ENCODE data around the gene IQUB. TPM values are rescaled to one million over a fixed set of nuclear protein-coding genes. Genes with fewer than 3 reads are reported as not detected.
"Not testable (repeated sequence)": the region's sequence is repeated elsewhere in the genome, so short reads cannot be mapped to it uniquely, and the experiment has no call there.

The IQUB gene
- total RNA-seq, 1 experiment from 2014 or later = 0.77 TPM

GRCh38 chr7:123528265-123528664, 6.1 kb downstream of the IQUB start (continued):
- TF ChIP-seq STAT6 (CRISPR knock-in tag; conservative IDR thresholded peaks at IDR 0.05; ENCODE audit: low read depth) (no peak), ZNF263 (CRISPR knock-in tag; IDR thresholded peaks at IDR 0.05; ENCODE audit: low read depth) (no peak), CBFB (CRISPR knock-in tag; IDR thresholded peaks at IDR 0.05; ENCODE audit: low read depth) (no peak), ELF4 (CRISPR knock-in tag; IDR thresholded peaks at IDR 0.05; ENCODE audit: low read depth) (no peak), MYBL2 (CRISPR knock-in tag; IDR thresholded peaks at IDR 0.05) (no peak), ZNF423 (CRISPR knock-in tag; IDR thresholded peaks at IDR 0.05) (no peak), HMGA2 (CRISPR knock-in tag; IDR thresholded peaks at IDR 0.05) (no peak), E2F1 (CRISPR knock-in tag; IDR thresholded peaks at IDR 0.05) (no peak), MLX (CRISPR knock-in tag; IDR thresholded peaks at IDR 0.05) (no peak), GABPB1 (CRISPR knock-in tag; IDR thresholded peaks at IDR 0.05) (no peak), AR (CRISPR knock-in tag; IDR thresholded peaks at IDR 0.05) (no peak), KAT7 (CRISPR knock-in tag; IDR thresholded peaks at IDR 0.05; ENCODE audit: borderline replicate concordance) (no peak), GTF2I (CRISPR knock-in tag; conservative IDR thresholded peaks at IDR 0.05) (no peak), ATF3 (CRISPR knock-in tag; conservative IDR thresholded peaks at IDR 0.05) (no peak)

GRCh38 chr7:123527712-123528225, 6.6 kb downstream of the IQUB start:
- peak overlapping the region; percentile 86 for H3K4me3 Mint-ChIP-seq

GRCh38 chr7:123526533-123526932, 7.9 kb downstream of the IQUB start:
- CTCF ChIA-PET; DNase-seq (ENCODE audit: low spot score); H3K9me3 Mint-ChIP-seq; H3K27ac Mint-ChIP-seq; POLR2A ChIA-PET; H3K36me3 Mint-ChIP-seq; ATAC-seq; H3K4me3 Mint-ChIP-seq; H3K27me3 Mint-ChIP-seq (ENCODE audit: low read depth): not testable (repeated sequence)
- peaks cover 15% of the 10 kb centered on the region for H3K4me1 Mint-ChIP-seq

More at GRCh38 chr7:123527712-123528225, 6.6 kb downstream of the IQUB start:
- H3K9me3 Mint-ChIP-seq; ATAC-seq; H3K36me3 Mint-ChIP-seq; H3K27me3 Mint-ChIP-seq (ENCODE audit: low read depth); POLR2A ChIA-PET: not testable (repeated sequence)
- peaks cover 22% of the 10 kb centered on the region for H3K4me1 Mint-ChIP-seq
- DNase-seq (ENCODE audit: low spot score) = peak; percentile 23
- CTCF ChIA-PET = interaction anchor here (2.0 kb wide), 1 partner anchor 33 kb away, joined by 10 read pairs; no protein-coding TSS in a partner anchor
- peak overlapping the region; percentile 94 for H3K27ac Mint-ChIP-seq
- TF ChIP-seq FOXK1 (CRISPR knock-in tag; IDR thresholded peaks at IDR 0.05) (0 out of 2 replicates have a peak, but pooled peaks have one; percentile 20), SP1 (CRISPR knock-in tag; conservative IDR thresholded peaks at IDR 0.05) (0 out of 2 replicates have a peak, but pooled peaks have one; percentile 20)
